WTC11 (cell line): ENCODE results near the gene SCN8A. TPM values are rescaled to one million over a fixed set of nuclear protein-coding genes. Genes with fewer than 3 reads are reported as not detected.

Experiments used
- ATAC-seq: fragments of 200-7000 bp; cut with Tn5 transposase; 2 replicates; pipeline ENCODE4 v1.10.0; 2021; ENCODE audit warnings: mild to moderate bottlenecking, moderate library complexity
- CTCF ChIA-PET: fragments of 300-600 bp; sonication (Branson Sonifier 250); formaldehyde crosslinking; loops from one replicate; lab custom pipeline; 2021; ENCODE audit warnings: antibody characterized with exemption; lab: Charles Lee
- POLR2A ChIA-PET: fragments of 350-600 bp; sonication (Branson Sonifier 250); formaldehyde crosslinking; loops from one replicate; lab custom pipeline; 2021; ENCODE audit warnings: antibody characterized with exemption; lab: Charles Lee
- DNase-seq: peaks from one replicate; pipeline ENCODE4 v3.0.0; 2021; ENCODE audit warnings: low spot score
- H3K27ac Mint-ChIP-seq: 2 replicates; pipeline ENCODE4 v1.8.0; 2021; ENCODE audit warnings: mixed read lengths
- H3K27me3 Mint-ChIP-seq: 2 replicates; pipeline ENCODE4 v1.8.0; 2021; ENCODE audit warnings: low read depth, mild to moderate bottlenecking, moderate library complexity, mixed read lengths
- H3K36me3 Mint-ChIP-seq: 2 replicates; pipeline ENCODE4 v1.8.0; 2021; ENCODE audit warnings: mixed read lengths
- H3K4me1 Mint-ChIP-seq: 2 replicates; pipeline ENCODE4 v1.8.0; 2022; ENCODE audit warnings: mixed read lengths
- H3K4me3 Mint-ChIP-seq: 2 replicates; pipeline ENCODE4 v1.8.0; 2021; ENCODE audit warnings: mild to moderate bottlenecking, moderate library complexity, mixed read lengths
- H3K9me3 Mint-ChIP-seq: 2 replicates; pipeline ENCODE4 v1.8.0; 2021; ENCODE audit warnings: mixed read lengths
- CDX4 ChIP-seq: fragments of 250-450 bp; sonication (Bioruptor Pico); IDR thresholded peaks from 2 replicates; pipeline ENCODE4 v1.9.0; 2021; ENCODE audit warnings: moderate library complexity, mild to moderate bottlenecking, inconsistent platforms, borderline replicate concordance
- CREB1 ChIP-seq: sonication (generic); formaldehyde crosslinking; IDR thresholded peaks from 2 replicates; pipeline ENCODE4 v1.8.0; 2023; ENCODE audit warnings: mild to moderate bottlenecking, missing genetic modification reagents
- E2F1 ChIP-seq: sonication (generic); formaldehyde crosslinking; IDR thresholded peaks from 2 replicates; pipeline ENCODE4 v1.8.0; 2022; ENCODE audit warnings: mild to moderate bottlenecking, missing genetic modification reagents
- E2F5 ChIP-seq: sonication (generic); formaldehyde crosslinking; IDR thresholded peaks from 2 replicates; pipeline ENCODE4 v1.8.1; 2022; ENCODE audit warnings: mild to moderate bottlenecking, moderate library complexity, missing genetic modification reagents
- ERG ChIP-seq: fragments of 250-450 bp; sonication (Bioruptor Pico); IDR thresholded peaks from 2 replicates; pipeline ENCODE4 v1.8.0; 2021; ENCODE audit warnings: mild to moderate bottlenecking
- ESRRA ChIP-seq: sonication (generic); formaldehyde crosslinking; IDR thresholded peaks from 2 replicates; pipeline ENCODE4 v1.8.1; 2022; ENCODE audit warnings: mild to moderate bottlenecking, missing genetic modification reagents, borderline replicate concordance
- IRF2 ChIP-seq: sonication (generic); formaldehyde crosslinking; IDR thresholded peaks from 2 replicates; pipeline ENCODE4 v1.8.0; 2022; ENCODE audit warnings: low read depth, missing genetic modification reagents, borderline replicate concordance
- JAZF1 ChIP-seq: fragments of 250-450 bp; sonication (Bioruptor Pico); IDR thresholded peaks from 2 replicates; pipeline ENCODE4 v1.9.0; 2021; ENCODE audit warnings: moderate library complexity, mild to moderate bottlenecking, inconsistent platforms
- NFYB ChIP-seq: sonication (generic); formaldehyde crosslinking; conservative IDR thresholded peaks from 2 replicates; pipeline ENCODE4 v1.8.0; 2022; ENCODE audit warnings: low read depth, missing genetic modification reagents
- OVOL2 ChIP-seq: fragments of 250-450 bp; sonication (Bioruptor Pico); IDR thresholded peaks from 2 replicates; pipeline ENCODE4 v1.9.0; 2021; ENCODE audit warnings: mild to moderate bottlenecking, borderline replicate concordance
- RELA ChIP-seq: sonication (generic); formaldehyde crosslinking; IDR thresholded peaks from 2 replicates; pipeline ENCODE4 v1.8.1; 2022; ENCODE audit warnings: missing genetic modification reagents, mild to moderate bottlenecking, borderline replicate concordance
- SMAD4 ChIP-seq: sonication (generic); formaldehyde crosslinking; IDR thresholded peaks from 2 replicates; pipeline ENCODE4 v1.8.0; 2022; ENCODE audit warnings: mild to moderate bottlenecking, missing genetic modification reagents
- STAT6 ChIP-seq: sonication (generic); formaldehyde crosslinking; conservative IDR thresholded peaks from 2 replicates; pipeline ENCODE4 v1.8.1; 2023; ENCODE audit warnings: mild to moderate bottlenecking, low read depth, missing genetic modification reagents, moderate library complexity
- ZNF317 ChIP-seq: sonication (generic); formaldehyde crosslinking; IDR thresholded peaks from 2 replicates; pipeline ENCODE4 v1.8.1; 2023; ENCODE audit warnings: low read depth, mild to moderate bottlenecking, moderate library complexity, missing genetic modification reagents, borderline replicate concordance
- ZNF416 ChIP-seq: fragments of 250-450 bp; sonication (Bioruptor Pico); IDR thresholded peaks from 2 replicates; pipeline ENCODE4 v1.9.0; 2021; ENCODE audit warnings: mild to moderate bottlenecking, inconsistent platforms
- ZNF425 ChIP-seq: fragments of 250-450 bp; sonication (Bioruptor Pico); conservative IDR thresholded peaks from 2 replicates; pipeline ENCODE4 v1.9.0; 2021; ENCODE audit warnings: mild to moderate bottlenecking
- ZNF532 ChIP-seq: fragments of 250-450 bp; sonication (Bioruptor Pico); IDR thresholded peaks from 2 replicates; pipeline ENCODE4 v1.9.0; 2021; ENCODE audit warnings: mild to moderate bottlenecking, borderline replicate concordance
- total RNA-seq: library from RNA; stranded (reverse); gene quantifications from 3 replicates; pipeline ENCODE4 v1.2.3, GENCODE V29; 2021

Gene SCN8A
- total RNA-seq, 1 experiment from 2014 or later: 14.4 TPM

GRCh38 chr12:51818086-51818485, 227.1 kb downstream of the SCN8A start (continued):
- no peak for TF ChIP-seq CREB1 (CRISPR knock-in tag)

GRCh38 chr12:51818566-51819300, 227.7 kb downstream of the SCN8A start:
- CTCF ChIA-PET: interaction anchor here (1.2 to 10.7 kb wide), 4 partner anchors 53 to 399 kb away, joined by 4 to 164 read pairs (median 31); partner anchors contain the start of gene ANKRD33
- no peaks in the 10 kb centered on the region for H3K9me3 Mint-ChIP-seq
- TF ChIP-seq ZNF317 (no peak), E2F5 (CRISPR knock-in tag) (no peak), ERG (CRISPR knock-in tag) (no peak), RELA (CRISPR knock-in tag) (no peak), CDX4 (CRISPR knock-in tag) (no peak), SMAD4 (no peak), JAZF1 (CRISPR knock-in tag) (no peak), STAT6 (no peak), IRF2 (CRISPR knock-in tag) (no peak), ZNF425 (no peak), E2F1 (no peak), OVOL2 (no peak), ZNF532 (CRISPR knock-in tag) (no peak), ZNF416 (CRISPR knock-in tag) (no peak), NFYB (no peak), ESRRA (CRISPR knock-in tag) (no peak)
- TF ChIP-seq, all 79 proteins: peak for 0
- no peak overlapping the region for H3K27ac Mint-ChIP-seq
- ATAC-seq (no peak), DNase-seq (no peak)
- no peak overlapping the region for H3K4me3 Mint-ChIP-seq
- no peaks in the 10 kb centered on the region for H3K36me3 Mint-ChIP-seq
- POLR2A ChIA-PET: interaction anchor here (1.1 to 1.4 kb wide), 2 partner anchors 46 kb away, joined by 3 read pairs; no protein-coding TSS in a partner anchor
- peaks cover 65% of the 10 kb centered on the region for H3K27me3 Mint-ChIP-seq
- H3K4me1 Mint-ChIP-seq: peaks cover 30% of the 10 kb centered on the region
